ENCODE results near the gene KHDRBS1. TPM values are rescaled to one million over a fixed set of nuclear protein-coding genes. Genes with fewer than 3 reads are reported as not detected.

The KHDRBS1 gene
- total and polyA plus RNA-seq, 9 of the 15 experiments (the other 6 are each of a cell fraction or from before 2014, with no cell fraction given) = 48.4 to 257 (median 114) TPM

- no peak for TF ChIP-seq NR2F6 (CRISPR knock-in tag; IDR thresholded peaks at IDR 0.05)
- peak; percentile 69; the same call in 1 of the 2 replicates for TF ChIP-seq KLF1 (tag; IDR thresholded peaks at IDR 0.05)
- TF ChIP-seq ERF (CRISPR knock-in tag; IDR thresholded peaks at IDR 0.05) = peak; percentile 83; the same call in 1 of the 2 replicates
- peak; percentile 56; the same call in 1 of the 2 replicates for TF ChIP-seq PML (IDR thresholded peaks at IDR 0.05; ENCODE audit: low read length)
- no peak for TF ChIP-seq ZFP30 (CRISPR knock-in tag; IDR thresholded peaks at IDR 0.05; ENCODE audit: borderline replicate concordance)
- TF ChIP-seq HOMEZ (CRISPR knock-in tag; IDR thresholded peaks at IDR 0.05) = no peak
- TF ChIP-seq WHSC1 (IDR thresholded peaks at IDR 0.05; ENCODE audit: low read length) = no peak
- 0 out of 4 replicates have a peak, but pooled peaks of 1 of the 2 experiments have one; percentile 28 for TF ChIP-seq TBL1XR1 (IDR thresholded peaks at IDR 0.05; ENCODE audit: low read length in 2 of 2)
- TF ChIP-seq BRD4 (IDR thresholded peaks at IDR 0.05) = no peak
- TF ChIP-seq CEBPZ (IDR thresholded peaks at IDR 0.05; ENCODE audit: borderline replicate concordance, low read depth, low read length) = 0 out of 2 replicates have a peak, but pooled peaks have one; percentile 13
- TF ChIP-seq ETV5 (CRISPR knock-in tag; IDR thresholded peaks at IDR 0.05; ENCODE audit: low read depth) = peak; percentile 70
- TF ChIP-seq IRF2 (CRISPR knock-in tag; IDR thresholded peaks at IDR 0.05) = no peak
- TF ChIP-seq ETS1 (conservative IDR thresholded peaks at IDR 0.05; ENCODE audit: control insufficient read depth, low read depth, low read length) = 0 out of 2 replicates have a peak, but pooled peaks have one; percentile 10
- TF ChIP-seq TFAP4 (CRISPR knock-in tag; IDR thresholded peaks at IDR 0.05; ENCODE audit: borderline replicate concordance) = peak; percentile 94
- TF ChIP-seq THRA (IDR thresholded peaks at IDR 0.05) = no peak
- no peak for TF ChIP-seq SAFB2 (IDR thresholded peaks at IDR 0.05; ENCODE audit: borderline replicate concordance, low read depth, low read length, severe bottlenecking)
- TF ChIP-seq CHD1 (IDR thresholded peaks at IDR 0.05; ENCODE audit: low read length) = no peak
- no peak for TF ChIP-seq XRCC4 (IDR thresholded peaks at IDR 0.05; ENCODE audit: extremely low read depth, insufficient read depth, insufficient read length)
- no peak for TF ChIP-seq NFIX (CRISPR knock-in tag; IDR thresholded peaks at IDR 0.05; ENCODE audit: low read depth)
These were observed 59.1 kb downstream of the KHDRBS1 start, which contains the start of gene TMEM39B (continued) for GRCh38 chr1:32072622-32073298.

Data from K562 (cell line).